Loucy (cell line): ENCODE measurements around the gene SPRR1A.

ENCODE experiments used
- H2AFZ ChIP-seq: fragments of 200-600 bp; sonication (generic); 2 replicates; pipeline ENCODE4 v1.6.0; 2016; ENCODE audit warnings: antibody characterized with exemption, mild to moderate bottlenecking, low read length, moderate library complexity
- H3F3A ChIP-seq: fragments of 200-600 bp; 2 replicates; pipeline ENCODE4 v1.6.0; 2016; ENCODE audit warnings: antibody characterized with exemption, low read depth, mild to moderate bottlenecking
- H3K27me3 ChIP-seq: fragments of 200-600 bp; sonication (generic); 2 replicates; pipeline ENCODE4 v1.6.1; 2014; ENCODE audit warnings: low read length, mild to moderate bottlenecking; ENCODE audit not compliant: insufficient read depth, poor library complexity, severe bottlenecking
- H3K36me3 ChIP-seq: fragments of 200-600 bp; sonication (generic); 2 replicates; pipeline ENCODE4 v1.6.1; 2016; ENCODE audit warnings: low read length; ENCODE audit not compliant: insufficient read depth
- H3K4me1 ChIP-seq: fragments of 200-600 bp; sonication (generic); 2 replicates; pipeline ENCODE4 v1.5.1; 2014; ENCODE audit warnings: low read length, mild to moderate bottlenecking; ENCODE audit not compliant: insufficient read depth, poor library complexity, severe bottlenecking
- H3K4me2 ChIP-seq: fragments of 200-600 bp; sonication (generic); 2 replicates; pipeline ENCODE4 v1.6.0; 2014; ENCODE audit warnings: antibody characterized with exemption, low read length, low read depth, mild to moderate bottlenecking; ENCODE audit not compliant: poor library complexity, severe bottlenecking
- H3K4me3 ChIP-seq: fragments of 200-600 bp; sonication (generic); 2 replicates; pipeline ENCODE4 v1.5.1; 2014; ENCODE audit warnings: low read length, mild to moderate bottlenecking, mixed read lengths; ENCODE audit not compliant: poor library complexity, severe bottlenecking
- H3K79me2 ChIP-seq: fragments of 200-600 bp; sonication (generic); 2 replicates; pipeline ENCODE4 v1.6.1; 2014; ENCODE audit warnings: low read length; ENCODE audit not compliant: insufficient read depth
- H3K9ac ChIP-seq: fragments of 200-600 bp; sonication (generic); 2 replicates; pipeline ENCODE4 v1.6.0; 2014; ENCODE audit warnings: mild to moderate bottlenecking, low read depth, low read length, moderate library complexity; ENCODE audit not compliant: poor library complexity, severe bottlenecking
- H3K9me2 ChIP-seq: fragments of 200-600 bp; sonication (generic); replicated peaks from 2 replicates; pipeline ENCODE4 v1.6.1; 2016; ENCODE audit warnings: low read depth, low read length, mixed read lengths
- H3K9me3 ChIP-seq: fragments of 200-600 bp; sonication (generic); 2 replicates; pipeline ENCODE4 v1.6.1; 2014; ENCODE audit warnings: mild to moderate bottlenecking, antibody characterized with exemption, low read length, low read depth; ENCODE audit not compliant: insufficient read depth
- H4K20me1 ChIP-seq: fragments of 200-600 bp; sonication (generic); 2 replicates; pipeline ENCODE4 v1.6.0; 2014; ENCODE audit warnings: antibody characterized with exemption, low read length, mild to moderate bottlenecking; ENCODE audit not compliant: insufficient read depth, poor library complexity, severe bottlenecking
- CTCF ChIP-seq: fragments of 200-600 bp; sonication (generic); conservative IDR thresholded peaks from 2 replicates; pipeline ENCODE4 v1.5.1; 2014; ENCODE audit warnings: mild to moderate bottlenecking, antibody characterized with exemption, low read length
- EZH2phosphoT487 ChIP-seq: fragments of 200-600 bp; IDR thresholded peaks from 2 replicates; pipeline ENCODE4 v1.6.1; 2018; ENCODE audit warnings: antibody characterized with exemption, mild to moderate bottlenecking, moderate library complexity, borderline replicate concordance

SPRR1A gene

GRCh38 chr1:152968248-152968647, 15.6 kb upstream of the SPRR1A start:
- no peak for TF ChIP-seq EZH2phosphoT487
- TF ChIP-seq CTCF: no peak
- no peaks in the 10 kb centered on the region for H3K36me3 ChIP-seq
- no peaks in the 10 kb centered on the region for H3K79me2 ChIP-seq
- no peak overlapping the region for H3K9ac ChIP-seq
- H3K9me3 ChIP-seq: no peaks in the 10 kb centered on the region
- H4K20me1 ChIP-seq: no peaks in the 10 kb centered on the region
- no peak overlapping the region for H3K4me2 ChIP-seq
- H3F3A ChIP-seq: no peaks in the 10 kb centered on the region
- no peaks in the 10 kb centered on the region for H3K9me2 ChIP-seq
- no peak overlapping the region for H3K4me3 ChIP-seq
- peaks cover 13% of the 10 kb centered on the region for H3K27me3 ChIP-seq
- H2AFZ ChIP-seq: no peak overlapping the region
- no peaks in the 10 kb centered on the region for H3K4me1 ChIP-seq

- H3K9me3 ChIP-seq: no peaks in the 10 kb centered on the region
- H3K27me3 ChIP-seq: peaks cover 13% of the 10 kb centered on the region
- no peaks in the 10 kb centered on the region for H3K4me1 ChIP-seq
- H3K36me3 ChIP-seq: no peaks in the 10 kb centered on the region
- H2AFZ ChIP-seq: no peak overlapping the region
- H3K9ac ChIP-seq: no peak overlapping the region
- TF ChIP-seq EZH2phosphoT487 (no peak), CTCF (no peak)
- H4K20me1 ChIP-seq: no peaks in the 10 kb centered on the region
- H3K9me2 ChIP-seq: no peaks in the 10 kb centered on the region
- no peak overlapping the region for H3K4me3 ChIP-seq
- H3K4me2 ChIP-seq: no peak overlapping the region
- H3K79me2 ChIP-seq: no peaks in the 10 kb centered on the region
- H3F3A ChIP-seq: no peaks in the 10 kb centered on the region
Measured at GRCh38 chr1:152969036-152969435, 14.8 kb upstream of the SPRR1A start.

- no peak within 1 kb of the TSS for H3K4me2 ChIP-seq
- H2AFZ ChIP-seq: no peak within 1 kb of the TSS
- no peaks in the 10 kb centered on the region for H3K36me3 ChIP-seq
- no peak within 1 kb of the TSS for H3K9ac ChIP-seq
- no peaks in the 10 kb centered on the region for H3K9me3 ChIP-seq
- H4K20me1 ChIP-seq: no peaks in the 10 kb centered on the region
- H3K4me3 ChIP-seq: no peak within 1 kb of the TSS
- TF ChIP-seq EZH2phosphoT487 (no peak), CTCF (no peak)
- H3F3A ChIP-seq: no peaks in the 10 kb centered on the region
- peaks cover 13% of the 10 kb centered on the region for H3K27me3 ChIP-seq
- no peaks in the 10 kb centered on the region for H3K79me2 ChIP-seq
- H3K9me2 ChIP-seq: no peaks in the 10 kb centered on the region
- no peaks in the 10 kb centered on the region for H3K4me1 ChIP-seq
Measured at GRCh38 chr1:152970495-152970894, 13.4 kb upstream of the SPRR1A start, which contains the start of gene SPRR4. Gene SPRR4 (plus strand): TSS chr1:152970648. CDS start chr1:152971891, 1,243 bp downstream.
